Coronary artery (tissue), 2 donors: ENCODE measurements around the gene GMDS.

Experiments
- DNase-seq: peaks from one replicate; pipeline ENCODE4 v3.0.0-alpha.2; 2017; ENCODE audit warnings: low spot score
- H3K27ac ChIP-seq, 2 donors: fragments of 200-600 bp; sonication (generic); one replicate each; pipeline ENCODE4 v1.5.1; 2016 to 2019
- H3K4me3 ChIP-seq: fragments of 200-600 bp; sonication (generic); 2 replicates; pipeline ENCODE4 v1.5.1; 2016; ENCODE audit warnings: mild to moderate bottlenecking, moderate library complexity
- CTCF ChIP-seq: fragments of 200-600 bp; sonication (generic); IDR thresholded peaks from one replicate; pipeline ENCODE4 v1.5.1; 2019; ENCODE audit warnings: antibody characterized with exemption

Gene GMDS

GRCh38 chr6:1908784-1909183 is 336.6 kb downstream of the GMDS start:
- no peak for DNase-seq
- no peak overlapping the region for H3K4me3 ChIP-seq
- TF ChIP-seq CTCF: no peak
- no peak overlapping the region for H3K27ac ChIP-seq

GRCh38 chr6:1906609-1907008 is 338.8 kb downstream of the GMDS start:
- no peak for DNase-seq
- Histone ChIP-seq H3K27ac (no peak overlapping the region), H3K4me3 (no peak overlapping the region)
- no peak for TF ChIP-seq CTCF

GRCh38 chr6:1906014-1906413 is 339.4 kb downstream of the GMDS start:
- Histone ChIP-seq H3K27ac (no peak overlapping the region), H3K4me3 (no peak overlapping the region)
- TF ChIP-seq CTCF: no peak
- DNase-seq: no peak

GRCh38 chr6:1904898-1905297 is 340.5 kb downstream of the GMDS start:
- H3K4me3 ChIP-seq: no peak overlapping the region
- no peak for TF ChIP-seq CTCF
- DNase-seq: no peak
- H3K27ac ChIP-seq: no peak overlapping the region

- Histone ChIP-seq H3K4me3 (no peak overlapping the region), H3K27ac (peak overlapping the region; percentile 34 to 57)
- TF ChIP-seq CTCF: no peak
- DNase-seq: no peak
Observed at GRCh38 chr6:1904466-1904799, 341.0 kb downstream of the GMDS start.

- H3K4me3 ChIP-seq: no peak overlapping the region
- DNase-seq: no peak
- peak overlapping the region; percentile 34 to 57 for H3K27ac ChIP-seq
- no peak for TF ChIP-seq CTCF
Observed at GRCh38 chr6:1903780-1904465, 341.5 kb downstream of the GMDS start.

- TF ChIP-seq CTCF: no peak
- peak overlapping the region; percentile 39 to 54 for H3K27ac ChIP-seq
Observed at GRCh38 chr6:1901556-1901955, 343.8 kb downstream of the GMDS start.

More at GRCh38 chr6:1901556-1901955, 343.8 kb downstream of the GMDS start:
- DNase-seq: no peak
- H3K4me3 ChIP-seq: no peak overlapping the region
